Cardiac fibroblast (primary cell): ENCODE measurements around the gene TCL1A.
"Not testable (repeated sequence)": the region's sequence is repeated elsewhere in the genome, so short reads cannot be mapped to it uniquely, and the experiment has no call there.

ENCODE experiments used
- DNase-seq, 2 donors: peaks; one replicate each; pipeline versions ENCODE4 v3.0.0 to v3.0.0-alpha.2; 2010; ENCODE audit warnings: low read depth in 2 of 2
- H3K4me3 ChIP-seq, 2 donors: replicated peaks in 1 of 2; 1 replicate in 1 of 2; 2 replicates in 1 of 2; pipeline ENCODE4 v1.5.1; 2011; ENCODE audit warnings: low read depth in 2 of 2, low read length in 2 of 2, mild to moderate bottlenecking in 2 of 2, moderate library complexity in 1 of 2
- TF ChIP-seq, protein P1 (sequence below): IDR thresholded peaks from one replicate; pipeline ENCODE4 v1.5.1; 2011; ENCODE audit warnings: low read depth, mild to moderate bottlenecking, low read length, inconsistent platforms

TCL1A gene, protein sequence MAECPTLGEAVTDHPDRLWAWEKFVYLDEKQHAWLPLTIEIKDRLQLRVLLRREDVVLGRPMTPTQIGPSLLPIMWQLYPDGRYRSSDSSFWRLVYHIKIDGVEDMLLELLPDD

GRCh38 chr14:95713596-95714371 is at the start of gene TCL1A:
Gene TCL1A (minus strand): TSS chr14:95714125. CDS start chr14:95714066, 59 bp downstream.
- TF ChIP-seq, protein P1, sequence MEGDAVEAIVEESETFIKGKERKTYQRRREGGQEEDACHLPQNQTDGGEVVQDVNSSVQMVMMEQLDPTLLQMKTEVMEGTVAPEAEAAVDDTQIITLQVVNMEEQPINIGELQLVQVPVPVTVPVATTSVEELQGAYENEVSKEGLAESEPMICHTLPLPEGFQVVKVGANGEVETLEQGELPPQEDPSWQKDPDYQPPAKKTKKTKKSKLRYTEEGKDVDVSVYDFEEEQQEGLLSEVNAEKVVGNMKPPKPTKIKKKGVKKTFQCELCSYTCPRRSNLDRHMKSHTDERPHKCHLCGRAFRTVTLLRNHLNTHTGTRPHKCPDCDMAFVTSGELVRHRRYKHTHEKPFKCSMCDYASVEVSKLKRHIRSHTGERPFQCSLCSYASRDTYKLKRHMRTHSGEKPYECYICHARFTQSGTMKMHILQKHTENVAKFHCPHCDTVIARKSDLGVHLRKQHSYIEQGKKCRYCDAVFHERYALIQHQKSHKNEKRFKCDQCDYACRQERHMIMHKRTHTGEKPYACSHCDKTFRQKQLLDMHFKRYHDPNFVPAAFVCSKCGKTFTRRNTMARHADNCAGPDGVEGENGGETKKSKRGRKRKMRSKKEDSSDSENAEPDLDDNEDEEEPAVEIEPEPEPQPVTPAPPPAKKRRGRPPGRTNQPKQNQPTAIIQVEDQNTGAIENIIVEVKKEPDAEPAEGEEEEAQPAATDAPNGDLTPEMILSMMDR: no peak
- DNase-seq: no peak
- no peak within 1 kb of the TSS for H3K4me3 ChIP-seq

DNA sequence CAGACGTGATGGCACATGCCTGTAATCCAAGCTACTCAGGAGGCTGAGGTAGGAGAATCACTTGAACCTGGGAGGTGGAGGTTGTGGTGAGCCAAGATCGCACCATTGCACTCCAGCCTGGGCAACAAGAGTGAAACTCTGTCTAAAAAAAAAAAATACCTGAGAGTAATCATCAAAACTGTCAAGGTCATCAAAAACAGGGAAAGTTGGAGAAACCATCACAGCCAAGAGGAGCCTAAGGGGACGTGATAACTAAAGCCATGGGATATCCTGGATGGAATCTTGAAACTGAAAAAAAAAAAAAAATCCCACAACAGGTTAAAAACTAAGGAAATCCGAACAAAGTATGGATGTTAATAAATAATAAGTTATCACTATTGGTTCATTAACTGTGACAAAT is 49.1 kb upstream of the TCL1A start:
- DNase-seq: not testable (repeated sequence)

GRCh38 chr14:95761436-95761835 is 47.5 kb upstream of the TCL1A start:
- no peak overlapping the region for H3K4me3 ChIP-seq
- no peak for DNase-seq
- TF ChIP-seq, protein P1: no peak

More for the DNA sequence above, 49.1 kb upstream of the TCL1A start:
- H3K4me3 ChIP-seq: not testable (repeated sequence)

DNA sequence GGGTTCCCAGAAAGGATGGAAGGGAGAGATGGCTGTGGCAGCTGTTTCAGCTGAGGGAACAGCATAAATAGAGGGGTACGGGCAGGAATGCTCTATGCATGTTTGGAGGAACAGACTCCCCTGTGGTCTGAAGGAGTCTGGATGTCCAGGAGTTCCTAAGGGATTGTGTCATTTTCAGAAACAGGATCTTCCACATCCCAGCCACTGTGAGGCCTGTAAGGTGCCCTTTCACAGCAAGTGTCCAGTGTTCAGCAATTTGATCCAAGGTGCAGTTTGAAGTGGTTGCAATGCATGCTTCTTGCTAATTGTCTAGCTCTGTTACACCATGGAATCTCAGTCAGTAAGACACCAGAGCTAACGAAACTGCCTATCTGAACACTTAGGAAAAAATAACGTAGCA is 46.7 kb upstream of the TCL1A start:
- TF ChIP-seq, protein P1: no peak
- no peak overlapping the region for H3K4me3 ChIP-seq

GRCh38 chr14:95759941-95760340 is 46.0 kb upstream of the TCL1A start:
- no peak for DNase-seq
- H3K4me3 ChIP-seq: no peak overlapping the region
- TF ChIP-seq, protein P1: no peak

More for the DNA sequence above, 46.7 kb upstream of the TCL1A start:
- no peak for DNase-seq

DNA sequence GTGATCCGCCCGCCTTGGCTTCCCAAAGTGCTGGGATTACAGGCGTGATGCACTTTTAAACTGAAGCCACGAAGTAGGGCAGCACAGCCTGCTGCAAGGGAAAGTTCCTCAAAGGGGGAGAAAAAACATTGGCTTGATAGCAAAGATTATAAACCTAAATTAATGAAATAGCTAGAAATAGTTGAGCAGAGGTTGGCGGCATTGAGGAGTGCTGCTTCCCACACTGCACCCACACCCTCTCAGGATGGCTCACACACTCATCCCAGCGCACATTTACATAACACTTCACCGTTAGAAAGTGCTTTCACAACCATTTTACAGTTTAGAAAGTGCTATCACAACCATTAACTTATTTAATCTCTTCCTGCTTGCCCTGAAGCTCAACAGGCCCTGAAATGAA is 44.4 kb upstream of the TCL1A start:
- TF ChIP-seq, protein P1: no peak
- DNase-seq: no peak

GRCh38 chr14:95756751-95757150 is 42.8 kb upstream of the TCL1A start:
- no peak for DNase-seq
- TF ChIP-seq, protein P1: no peak
- H3K4me3 ChIP-seq: no peak overlapping the region

More for the DNA sequence above, 44.4 kb upstream of the TCL1A start:
- H3K4me3 ChIP-seq: no peak overlapping the region
